Fibroblast of skin of left quadriceps (primary cell): ENCODE results near the gene S100A8.
"Not testable (repeated sequence)": the region's sequence is repeated elsewhere in the genome, so short reads cannot be mapped to it uniquely, and the experiment has no call there.

Experiments
- DNase-seq, 2 experiments: peaks; one replicate each; pipeline ENCODE4 v3.0.0-alpha.2; 2013; ENCODE audit warnings: low read depth in 2 of 2

The S100A8 gene

DNA sequence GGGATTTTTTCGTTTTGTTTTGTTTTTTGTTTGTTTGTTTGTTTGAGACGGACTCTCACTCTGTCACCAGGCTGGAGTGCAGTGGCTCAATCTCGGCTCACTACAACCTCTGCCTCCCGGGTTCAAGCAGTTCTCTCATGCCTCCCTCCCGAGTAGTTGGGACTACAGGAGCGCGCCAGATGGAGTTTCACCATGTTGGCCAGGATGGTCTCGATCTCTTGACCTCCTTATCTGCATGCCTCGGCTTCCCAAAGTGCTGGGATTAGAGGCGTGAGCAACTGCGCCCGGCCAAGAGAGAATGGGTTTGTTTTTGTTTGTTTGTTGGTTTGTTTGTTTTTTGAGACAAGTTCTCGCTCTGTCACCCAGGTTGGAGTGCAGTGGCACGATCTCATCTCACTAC lies 43.8 kb downstream of the S100A8 start:
- DNase-seq, result not testable (repeated sequence)

GRCh38 chr1:153346077-153346723 lies 44.7 kb downstream of the S100A8 start:
- DNase-seq, result no peak

- DNase-seq, result no peak
Measured at GRCh38 chr1:153345187-153346076, 45.4 kb downstream of the S100A8 start.

DNA sequence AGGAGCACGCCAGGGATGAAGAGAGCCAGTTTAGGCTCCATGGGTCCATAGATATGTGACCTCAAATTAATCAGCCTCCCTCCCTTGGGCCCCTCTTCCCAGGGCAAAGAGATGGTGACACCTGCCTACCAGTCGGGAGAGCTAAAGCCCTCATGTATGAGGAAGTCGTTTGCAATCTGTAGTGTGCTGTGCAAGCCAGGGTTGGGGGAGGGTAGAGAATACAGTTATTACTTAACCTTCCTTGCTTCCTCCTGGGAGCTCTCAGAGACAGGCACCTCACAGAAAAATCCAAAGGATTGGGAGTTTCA lies 46.2 kb downstream of the S100A8 start:
- DNase-seq, result no peak

GRCh38 chr1:153343811-153344717 lies 46.8 kb downstream of the S100A8 start:
- no peak for DNase-seq

- DNase-seq, result no peak
Measured at GRCh38 chr1:153343040-153343681, 47.7 kb downstream of the S100A8 start.

DNA sequence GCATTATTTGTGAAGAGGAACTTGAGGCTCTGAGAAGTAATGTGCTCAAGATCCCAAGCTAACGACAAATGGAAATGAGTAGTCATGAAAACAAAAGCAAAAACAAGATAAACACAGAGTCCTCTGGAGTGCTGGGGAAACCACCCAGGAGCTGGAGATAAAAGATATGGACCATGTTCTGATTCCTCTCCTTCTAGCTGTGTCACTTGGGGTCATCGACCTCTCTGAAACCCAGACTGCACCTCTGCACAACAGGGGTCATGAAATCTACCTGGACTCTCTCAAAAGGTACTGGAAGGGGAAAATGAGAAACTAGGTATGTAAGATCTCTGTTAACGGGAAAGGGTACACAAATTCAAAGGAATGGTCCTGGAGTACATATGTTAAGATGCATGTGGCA lies 48.7 kb downstream of the S100A8 start:
- DNase-seq, result no peak

GRCh38 chr1:153341431-153341934 lies 49.4 kb downstream of the S100A8 start:
- no peak for DNase-seq

DNA sequence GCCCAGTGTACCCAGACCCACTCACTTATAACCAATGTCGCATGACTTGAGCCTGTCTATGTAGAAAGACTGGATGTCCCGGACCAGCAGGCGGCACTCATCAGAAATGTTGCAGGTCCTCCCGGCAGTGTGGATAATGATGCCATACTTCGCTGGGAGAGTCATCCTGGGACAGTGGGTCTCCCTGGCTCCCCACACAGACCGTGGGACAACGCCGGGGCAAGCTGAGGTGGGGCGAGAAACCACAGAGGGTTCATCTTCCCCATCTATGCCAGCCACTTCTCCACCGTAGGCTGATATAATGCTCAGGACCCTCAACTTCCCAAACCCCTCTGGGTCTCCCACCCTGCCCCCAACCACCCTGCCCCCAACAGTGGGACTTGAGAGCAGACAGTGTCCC lies 50.5 kb downstream of the S100A8 start:
- DNase-seq, result no peak
